HepG2 (cell line): ENCODE results near the gene ZNF584. TPM values are rescaled to one million over a fixed set of nuclear protein-coding genes. Genes with fewer than 3 reads are reported as not detected.

Experiments
- MTA1 ChIP-seq: sonication (generic); formaldehyde crosslinking; IDR thresholded peaks from 2 replicates; pipeline ENCODE4 v1.4.0; 2020; ENCODE audit warnings: missing genetic modification reagents, mild to moderate bottlenecking, borderline replicate concordance
- RARG ChIP-seq: sonication (generic); formaldehyde crosslinking; IDR thresholded peaks from 2 replicates; pipeline ENCODE4 v1.4.0; 2020; ENCODE audit warnings: low read depth, mild to moderate bottlenecking, missing genetic modification reagents
- ZBTB21 ChIP-seq: sonication (generic); formaldehyde crosslinking; IDR thresholded peaks from 2 replicates; pipeline ENCODE4 v1.4.0; 2020; ENCODE audit warnings: missing genetic modification reagents
- ZBTB8A ChIP-seq: sonication (generic); formaldehyde crosslinking; IDR thresholded peaks from 2 replicates; pipeline ENCODE4 v1.4.0; 2020; ENCODE audit warnings: mild to moderate bottlenecking, low read depth, missing genetic modification reagents, borderline replicate concordance
- ZNF484 ChIP-seq: sonication (generic); formaldehyde crosslinking; IDR thresholded peaks from 2 replicates; pipeline ENCODE4 v1.5.1; 2020; ENCODE audit warnings: mild to moderate bottlenecking, low read depth, missing genetic modification reagents, borderline replicate concordance
- ZNF501 ChIP-seq: sonication (generic); formaldehyde crosslinking; IDR thresholded peaks from 2 replicates; pipeline ENCODE4 v1.5.1; 2020; ENCODE audit warnings: mild to moderate bottlenecking, moderate library complexity, missing genetic modification reagents
- ZNF577 ChIP-seq: sonication (generic); formaldehyde crosslinking; IDR thresholded peaks from 2 replicates; pipeline ENCODE4 v1.4.0; 2020; ENCODE audit warnings: mild to moderate bottlenecking, low read depth, missing genetic modification reagents, borderline replicate concordance
- polyA plus RNA-seq, 8 experiments: library from polyadenylated mRNA; depleted of rRNA in 3 of 8; stranded (reverse) in 7 of 8; unstranded in 1 of 8; fragments of >200 nt; fragmentation: Illumina TruSeq in 4 of 8; extraction: Trizol in 4 of 8; gene quantifications; 2 replicates each; pipeline versions ENCODE4 v1.2.1 to v1.2.3, GENCODE V29; 2011 to 2016; ENCODE audit warnings: low read depth in 4 of 8, missing spikeins in 1 of 8, mixed read lengths in 1 of 8; ENCODE audit not compliant: insufficient read depth in 1 of 8
- total RNA-seq, 5 experiments: library from RNA; depleted of rRNA; stranded (reverse); fragments of >200 nt; fragmentation: Illumina TruSeq; extraction: Trizol; gene quantifications; 2 replicates each; pipeline ENCODE4 v1.2.3, GENCODE V29; 2016; ENCODE audit warnings: low read depth in 1 of 5
- TF ChIP-seq, protein P1 (sequence below): sonication (generic); formaldehyde crosslinking; IDR thresholded peaks from 2 replicates; pipeline ENCODE4 v1.4.0; 2020; ENCODE audit warnings: missing genetic modification reagents
- TF ChIP-seq, protein P2 (sequence below): sonication (generic); formaldehyde crosslinking; IDR thresholded peaks from 2 replicates; pipeline ENCODE4 v1.5.0; 2020; ENCODE audit warnings: mild to moderate bottlenecking, missing genetic modification reagents
- TF ChIP-seq, protein P3 (sequence below), 2 experiments: sonication (generic) in 1 of 2; formaldehyde crosslinking in 1 of 2; IDR thresholded peaks; 2 replicates each; pipeline versions ENCODE4 v1.4.0 to v1.6.1; 2016 to 2020; ENCODE audit warnings: borderline replicate concordance in 1 of 2, low read depth in 1 of 2, mild to moderate bottlenecking in 1 of 2, missing genetic modification reagents in 1 of 2
- TF ChIP-seq, protein P4 (sequence below): fragments of 450-650 bp; IDR thresholded peaks from 2 replicates; pipeline ENCODE4 v1.6.1; 2016
- TF ChIP-seq, protein P5 (sequence below): sonication (generic); formaldehyde crosslinking; IDR thresholded peaks from 2 replicates; pipeline ENCODE4 v1.5.0; 2020; ENCODE audit warnings: missing genetic modification reagents
- TF ChIP-seq, protein P6 (sequence below): sonication (generic); formaldehyde crosslinking; IDR thresholded peaks from 2 replicates; pipeline ENCODE4 v1.5.1; 2020; ENCODE audit warnings: missing genetic modification reagents, mild to moderate bottlenecking, borderline replicate concordance

Gene ZNF584
- total and polyA plus RNA-seq, 2 of the 13 experiments (the other 11 are each of a cell fraction or from before 2014, with no cell fraction given), result 2.4 to 7.0 TPM

DNA sequence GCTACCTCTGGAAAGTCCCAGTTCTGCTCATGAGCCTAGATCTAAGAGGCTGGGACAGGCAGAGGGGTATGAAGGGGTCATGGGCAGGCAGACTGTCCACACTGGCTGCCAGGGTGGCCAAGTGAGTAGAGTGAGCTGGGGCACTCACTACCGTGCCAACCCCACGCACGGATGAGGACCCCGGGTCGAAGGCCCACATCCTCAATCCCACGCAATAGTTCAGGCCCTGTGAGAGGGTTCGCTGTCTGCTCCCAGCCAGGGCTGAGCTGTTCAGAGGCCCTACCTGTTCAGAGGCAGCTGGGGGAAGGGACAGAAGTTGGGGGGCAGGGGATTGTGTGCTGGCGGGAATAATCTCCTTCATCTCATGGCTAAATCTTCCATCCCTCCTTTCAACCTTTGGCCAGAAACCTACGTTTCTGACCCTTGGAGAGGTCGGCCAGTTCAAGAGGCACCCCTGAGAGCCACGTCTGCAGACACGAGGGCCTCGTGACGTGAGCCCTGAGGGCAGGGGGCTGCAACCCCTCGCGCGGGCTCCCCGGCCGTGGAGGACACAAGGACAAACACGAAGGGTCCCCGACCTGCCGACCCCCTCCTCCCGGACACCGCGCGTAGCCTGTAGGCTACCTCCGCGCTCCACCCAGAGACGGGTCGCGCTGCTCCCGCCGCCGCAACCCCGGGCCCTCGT is 22.4 kb upstream of the ZNF584 start (continued):
- TF ChIP-seq, protein P1, sequence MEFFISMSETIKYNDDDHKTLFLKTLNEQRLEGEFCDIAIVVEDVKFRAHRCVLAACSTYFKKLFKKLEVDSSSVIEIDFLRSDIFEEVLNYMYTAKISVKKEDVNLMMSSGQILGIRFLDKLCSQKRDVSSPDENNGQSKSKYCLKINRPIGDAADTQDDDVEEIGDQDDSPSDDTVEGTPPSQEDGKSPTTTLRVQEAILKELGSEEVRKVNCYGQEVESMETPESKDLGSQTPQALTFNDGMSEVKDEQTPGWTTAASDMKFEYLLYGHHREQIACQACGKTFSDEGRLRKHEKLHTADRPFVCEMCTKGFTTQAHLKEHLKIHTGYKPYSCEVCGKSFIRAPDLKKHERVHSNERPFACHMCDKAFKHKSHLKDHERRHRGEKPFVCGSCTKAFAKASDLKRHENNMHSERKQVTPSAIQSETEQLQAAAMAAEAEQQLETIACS (CRISPR knock-in tag), result 0 out of 2 replicates have a peak, but pooled peaks have one; percentile 4
- TF ChIP-seq ZNF484 (CRISPR knock-in tag), result 0 out of 2 replicates have a peak, but pooled peaks have one; percentile 49
- TF ChIP-seq, protein P2, sequence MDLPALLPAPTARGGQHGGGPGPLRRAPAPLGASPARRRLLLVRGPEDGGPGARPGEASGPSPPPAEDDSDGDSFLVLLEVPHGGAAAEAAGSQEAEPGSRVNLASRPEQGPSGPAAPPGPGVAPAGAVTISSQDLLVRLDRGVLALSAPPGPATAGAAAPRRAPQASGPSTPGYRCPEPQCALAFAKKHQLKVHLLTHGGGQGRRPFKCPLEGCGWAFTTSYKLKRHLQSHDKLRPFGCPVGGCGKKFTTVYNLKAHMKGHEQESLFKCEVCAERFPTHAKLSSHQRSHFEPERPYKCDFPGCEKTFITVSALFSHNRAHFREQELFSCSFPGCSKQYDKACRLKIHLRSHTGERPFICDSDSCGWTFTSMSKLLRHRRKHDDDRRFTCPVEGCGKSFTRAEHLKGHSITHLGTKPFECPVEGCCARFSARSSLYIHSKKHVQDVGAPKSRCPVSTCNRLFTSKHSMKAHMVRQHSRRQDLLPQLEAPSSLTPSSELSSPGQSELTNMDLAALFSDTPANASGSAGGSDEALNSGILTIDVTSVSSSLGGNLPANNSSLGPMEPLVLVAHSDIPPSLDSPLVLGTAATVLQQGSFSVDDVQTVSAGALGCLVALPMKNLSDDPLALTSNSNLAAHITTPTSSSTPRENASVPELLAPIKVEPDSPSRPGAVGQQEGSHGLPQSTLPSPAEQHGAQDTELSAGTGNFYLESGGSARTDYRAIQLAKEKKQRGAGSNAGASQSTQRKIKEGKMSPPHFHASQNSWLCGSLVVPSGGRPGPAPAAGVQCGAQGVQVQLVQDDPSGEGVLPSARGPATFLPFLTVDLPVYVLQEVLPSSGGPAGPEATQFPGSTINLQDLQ (CRISPR knock-in tag), result peak; percentile 82
- TF ChIP-seq, protein P3, sequence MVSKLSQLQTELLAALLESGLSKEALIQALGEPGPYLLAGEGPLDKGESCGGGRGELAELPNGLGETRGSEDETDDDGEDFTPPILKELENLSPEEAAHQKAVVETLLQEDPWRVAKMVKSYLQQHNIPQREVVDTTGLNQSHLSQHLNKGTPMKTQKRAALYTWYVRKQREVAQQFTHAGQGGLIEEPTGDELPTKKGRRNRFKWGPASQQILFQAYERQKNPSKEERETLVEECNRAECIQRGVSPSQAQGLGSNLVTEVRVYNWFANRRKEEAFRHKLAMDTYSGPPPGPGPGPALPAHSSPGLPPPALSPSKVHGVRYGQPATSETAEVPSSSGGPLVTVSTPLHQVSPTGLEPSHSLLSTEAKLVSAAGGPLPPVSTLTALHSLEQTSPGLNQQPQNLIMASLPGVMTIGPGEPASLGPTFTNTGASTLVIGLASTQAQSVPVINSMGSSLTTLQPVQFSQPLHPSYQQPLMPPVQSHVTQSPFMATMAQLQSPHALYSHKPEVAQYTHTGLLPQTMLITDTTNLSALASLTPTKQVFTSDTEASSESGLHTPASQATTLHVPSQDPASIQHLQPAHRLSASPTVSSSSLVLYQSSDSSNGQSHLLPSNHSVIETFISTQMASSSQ (IDR thresholded peaks at IDR 0.05; ENCODE audit: low read depth), result no peak
- TF ChIP-seq, protein P3 (CRISPR knock-in tag; IDR thresholded peaks at IDR 0.05; ENCODE audit: borderline replicate concordance), result peak; percentile 31; the same call in 1 of the 2 replicates
- TF ChIP-seq ZNF501, result peak; percentile 82; the same call in 1 of the 2 replicates
- TF ChIP-seq, protein P4, sequence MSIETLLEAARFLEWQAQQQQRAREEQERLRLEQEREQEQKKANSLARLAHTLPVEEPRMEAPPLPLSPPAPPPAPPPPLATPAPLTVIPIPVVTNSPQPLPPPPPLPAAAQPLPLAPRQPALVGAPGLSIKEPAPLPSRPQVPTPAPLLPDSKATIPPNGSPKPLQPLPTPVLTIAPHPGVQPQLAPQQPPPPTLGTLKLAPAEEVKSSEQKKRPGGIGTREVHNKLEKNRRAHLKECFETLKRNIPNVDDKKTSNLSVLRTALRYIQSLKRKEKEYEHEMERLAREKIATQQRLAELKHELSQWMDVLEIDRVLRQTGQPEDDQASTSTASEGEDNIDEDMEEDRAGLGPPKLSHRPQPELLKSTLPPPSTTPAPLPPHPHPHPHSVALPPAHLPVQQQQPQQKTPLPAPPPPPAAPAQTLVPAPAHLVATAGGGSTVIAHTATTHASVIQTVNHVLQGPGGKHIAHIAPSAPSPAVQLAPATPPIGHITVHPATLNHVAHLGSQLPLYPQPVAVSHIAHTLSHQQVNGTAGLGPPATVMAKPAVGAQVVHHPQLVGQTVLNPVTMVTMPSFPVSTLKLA, result no peak
- TF ChIP-seq RARG (CRISPR knock-in tag), result peak; percentile 94; the same call in 1 of the 2 replicates
- TF ChIP-seq, protein P5, sequence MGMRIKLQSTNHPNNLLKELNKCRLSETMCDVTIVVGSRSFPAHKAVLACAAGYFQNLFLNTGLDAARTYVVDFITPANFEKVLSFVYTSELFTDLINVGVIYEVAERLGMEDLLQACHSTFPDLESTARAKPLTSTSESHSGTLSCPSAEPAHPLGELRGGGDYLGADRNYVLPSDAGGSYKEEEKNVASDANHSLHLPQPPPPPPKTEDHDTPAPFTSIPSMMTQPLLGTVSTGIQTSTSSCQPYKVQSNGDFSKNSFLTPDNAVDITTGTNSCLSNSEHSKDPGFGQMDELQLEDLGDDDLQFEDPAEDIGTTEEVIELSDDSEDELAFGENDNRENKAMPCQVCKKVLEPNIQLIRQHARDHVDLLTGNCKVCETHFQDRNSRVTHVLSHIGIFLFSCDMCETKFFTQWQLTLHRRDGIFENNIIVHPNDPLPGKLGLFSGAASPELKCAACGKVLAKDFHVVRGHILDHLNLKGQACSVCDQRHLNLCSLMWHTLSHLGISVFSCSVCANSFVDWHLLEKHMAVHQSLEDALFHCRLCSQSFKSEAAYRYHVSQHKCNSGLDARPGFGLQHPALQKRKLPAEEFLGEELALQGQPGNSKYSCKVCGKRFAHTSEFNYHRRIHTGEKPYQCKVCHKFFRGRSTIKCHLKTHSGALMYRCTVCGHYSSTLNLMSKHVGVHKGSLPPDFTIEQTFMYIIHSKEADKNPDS (CRISPR knock-in tag), result no peak
- 0 out of 2 replicates have a peak, but pooled peaks have one; percentile 6 for TF ChIP-seq ZBTB21 (CRISPR knock-in tag)
- 0 out of 2 replicates have a peak, but pooled peaks have one; percentile 35 for TF ChIP-seq ZNF577 (CRISPR knock-in tag)
- TF ChIP-seq ZBTB8A (CRISPR knock-in tag), result peak; percentile 68; the same call in 1 of the 2 replicates
- TF ChIP-seq MTA1, result peak; percentile 80; the same call in 1 of the 2 replicates
- TF ChIP-seq, protein P6, sequence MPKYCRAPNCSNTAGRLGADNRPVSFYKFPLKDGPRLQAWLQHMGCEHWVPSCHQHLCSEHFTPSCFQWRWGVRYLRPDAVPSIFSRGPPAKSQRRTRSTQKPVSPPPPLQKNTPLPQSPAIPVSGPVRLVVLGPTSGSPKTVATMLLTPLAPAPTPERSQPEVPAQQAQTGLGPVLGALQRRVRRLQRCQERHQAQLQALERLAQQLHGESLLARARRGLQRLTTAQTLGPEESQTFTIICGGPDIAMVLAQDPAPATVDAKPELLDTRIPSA, result peak; percentile 89; the same call in 1 of the 2 replicates
